HEK293T (cell line): Measurements from ENCODE around the gene FAM131C.

Source experiments
- ARNT ChIP-seq: fragments of 450-650 bp; IDR thresholded peaks from 2 replicates; pipeline ENCODE4 v1.6.1; 2017; ENCODE audit warnings: mild to moderate bottlenecking
- BHLHE40 ChIP-seq: fragments of 450-650 bp; IDR thresholded peaks from 2 replicates; pipeline ENCODE4 v1.6.1; 2016; ENCODE audit warnings: mild to moderate bottlenecking, moderate library complexity, borderline replicate concordance
- ELF4 ChIP-seq: fragments of 450-650 bp; IDR thresholded peaks from 2 replicates; pipeline ENCODE4 v1.6.1; 2017; ENCODE audit warnings: antibody characterized with exemption
- FOXA1 ChIP-seq: fragments of 450-650 bp; IDR thresholded peaks from 2 replicates; pipeline ENCODE4 v1.6.1; 2016; ENCODE audit warnings: mild to moderate bottlenecking
- FOXK2 ChIP-seq: fragments of 450-650 bp; IDR thresholded peaks from 2 replicates; pipeline ENCODE4 v1.6.1; 2016; ENCODE audit warnings: mild to moderate bottlenecking
- FOXM1 ChIP-seq: fragments of 450-650 bp; IDR thresholded peaks from 2 replicates; pipeline ENCODE4 v1.6.1; 2017; ENCODE audit warnings: mild to moderate bottlenecking, borderline replicate concordance
- HDGF ChIP-seq: fragments of 450-650 bp; IDR thresholded peaks from 2 replicates; pipeline ENCODE4 v1.6.1; 2017; ENCODE audit warnings: antibody characterized with exemption, borderline replicate concordance
- L3MBTL2 ChIP-seq: fragments of 450-650 bp; conservative IDR thresholded peaks from 2 replicates; pipeline ENCODE4 v1.6.1; 2016; ENCODE audit warnings: mild to moderate bottlenecking
- NFRKB ChIP-seq: fragments of 450-650 bp; IDR thresholded peaks from 2 replicates; pipeline ENCODE4 v1.6.1; 2016; ENCODE audit warnings: mild to moderate bottlenecking, moderate library complexity
- SP1 ChIP-seq: fragments of 450-650 bp; IDR thresholded peaks from 2 replicates; pipeline ENCODE4 v1.6.1; 2017
- ZNF384 ChIP-seq: fragments of 450-650 bp; IDR thresholded peaks from 2 replicates; pipeline ENCODE4 v1.6.1; 2016
- TF ChIP-seq, protein P1 (sequence below): fragments of 450-650 bp; IDR thresholded peaks from 2 replicates; pipeline ENCODE4 v1.6.1; 2016

- no peak for TF ChIP-seq NFRKB
- TF ChIP-seq BHLHE40, result no peak
- no peak for TF ChIP-seq HDGF
- TF ChIP-seq ARNT, result no peak
- no peak for TF ChIP-seq FOXM1
- no peak for TF ChIP-seq L3MBTL2
- TF ChIP-seq ELF4, result no peak
- no peak for TF ChIP-seq FOXK2
- TF ChIP-seq SP1, result no peak
- no peak for TF ChIP-seq FOXA1
- no peak for TF ChIP-seq ZNF384
- TF ChIP-seq, protein P1, sequence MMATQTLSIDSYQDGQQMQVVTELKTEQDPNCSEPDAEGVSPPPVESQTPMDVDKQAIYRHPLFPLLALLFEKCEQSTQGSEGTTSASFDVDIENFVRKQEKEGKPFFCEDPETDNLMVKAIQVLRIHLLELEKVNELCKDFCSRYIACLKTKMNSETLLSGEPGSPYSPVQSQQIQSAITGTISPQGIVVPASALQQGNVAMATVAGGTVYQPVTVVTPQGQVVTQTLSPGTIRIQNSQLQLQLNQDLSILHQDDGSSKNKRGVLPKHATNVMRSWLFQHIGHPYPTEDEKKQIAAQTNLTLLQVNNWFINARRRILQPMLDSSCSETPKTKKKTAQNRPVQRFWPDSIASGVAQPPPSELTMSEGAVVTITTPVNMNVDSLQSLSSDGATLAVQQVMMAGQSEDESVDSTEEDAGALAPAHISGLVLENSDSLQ, result no peak
These were observed 8.7 kb downstream of the FAM131C start for GRCh38 chr1:16064536-16065268.
